HEK293 (cell line): ENCODE data around the gene DCAF10.

Experiments
- CTCF ChIP-seq: fragments of 450-650 bp; formaldehyde crosslinking; IDR thresholded peaks from 2 replicates; pipeline ENCODE4 v1.5.1; 2016; ENCODE audit warnings: missing biosample characterization, missing genetic modification characterization
- GLI2 ChIP-seq: fragments of 450-650 bp; formaldehyde crosslinking; IDR thresholded peaks from 2 replicates; pipeline ENCODE4; 2017; ENCODE audit warnings: missing biosample characterization, missing genetic modification characterization, low read depth, borderline replicate concordance
- MZF1 ChIP-seq: fragments of 450-650 bp; formaldehyde crosslinking; IDR thresholded peaks from 2 replicates; pipeline ENCODE4 v1.5.1; 2017; ENCODE audit warnings: missing biosample characterization, missing genetic modification characterization, borderline replicate concordance
- PRDM1 ChIP-seq: fragments of 450-650 bp; formaldehyde crosslinking; IDR thresholded peaks from 2 replicates; pipeline ENCODE4; 2016; ENCODE audit warnings: missing biosample characterization, missing genetic modification characterization
- RBAK ChIP-seq: fragments of 450-650 bp; formaldehyde crosslinking; IDR thresholded peaks from 2 replicates; pipeline ENCODE4 v1.5.1; 2016; ENCODE audit warnings: missing biosample characterization, missing genetic modification characterization
- ZNF121 ChIP-seq: fragments of 450-650 bp; formaldehyde crosslinking; IDR thresholded peaks from 2 replicates; pipeline ENCODE4 v1.5.1; 2016; ENCODE audit warnings: missing biosample characterization, missing genetic modification characterization
- ZNF16 ChIP-seq: fragments of 450-650 bp; formaldehyde crosslinking; IDR thresholded peaks from 2 replicates; pipeline ENCODE4 v1.5.1; 2016; ENCODE audit warnings: low read depth, missing biosample characterization, missing genetic modification characterization
- ZNF223 ChIP-seq: fragments of 450-650 bp; formaldehyde crosslinking; IDR thresholded peaks from 2 replicates; pipeline ENCODE4 v1.5.1; 2016; ENCODE audit warnings: missing biosample characterization, missing genetic modification characterization
- ZNF362 ChIP-seq: fragments of 450-650 bp; formaldehyde crosslinking; IDR thresholded peaks from 2 replicates; pipeline ENCODE4 v1.5.1; 2016; ENCODE audit warnings: missing biosample characterization, missing genetic modification characterization
- ZNF398 ChIP-seq: fragments of 450-650 bp; formaldehyde crosslinking; IDR thresholded peaks from 2 replicates; pipeline ENCODE4 v1.5.1; 2017; ENCODE audit warnings: missing biosample characterization, missing genetic modification characterization
- ZNF433 ChIP-seq: fragments of 450-650 bp; formaldehyde crosslinking; IDR thresholded peaks from 2 replicates; pipeline ENCODE4 v1.5.1; 2016; ENCODE audit warnings: missing biosample characterization, missing genetic modification characterization, low read depth

DNA sequence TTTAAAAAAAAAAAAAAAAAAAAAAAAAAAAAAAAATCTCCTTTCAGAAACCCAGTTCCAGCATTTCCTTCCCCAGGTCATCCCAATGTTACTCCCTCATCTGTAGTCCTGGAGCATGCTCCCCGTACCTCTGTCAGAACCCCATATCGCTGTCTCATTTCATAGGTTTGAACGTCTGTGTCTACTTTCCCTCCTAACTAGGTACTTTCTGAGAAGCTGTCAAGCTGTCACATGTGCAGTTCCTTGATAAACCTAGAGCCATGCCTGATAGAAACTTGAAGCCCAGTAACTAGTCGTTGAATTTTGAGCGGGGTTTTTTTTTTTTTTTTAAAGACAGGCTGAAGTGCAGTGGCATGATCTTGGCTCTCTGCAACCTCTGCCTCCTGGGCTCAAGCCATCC, 31.3 kb upstream of the DCAF10 start:
- TF ChIP-seq CTCF (no peak), ZNF433 (tag by site-specific recombination) (no peak), ZNF223 (tag by site-specific recombination) (no peak), PRDM1 (tag by site-specific recombination) (no peak), ZNF398 (no peak), ZNF362 (0 out of 2 replicates have a peak, but pooled peaks have one; percentile 56), MZF1 (tag by site-specific recombination) (no peak), GLI2 (tag by site-specific recombination) (no peak), ZNF121 (tag by site-specific recombination) (no peak), ZNF16 (tag by site-specific recombination) (no peak), RBAK (no peak)
